ENCODE data around the gene AGBL1.

AGBL1 gene

DNA sequence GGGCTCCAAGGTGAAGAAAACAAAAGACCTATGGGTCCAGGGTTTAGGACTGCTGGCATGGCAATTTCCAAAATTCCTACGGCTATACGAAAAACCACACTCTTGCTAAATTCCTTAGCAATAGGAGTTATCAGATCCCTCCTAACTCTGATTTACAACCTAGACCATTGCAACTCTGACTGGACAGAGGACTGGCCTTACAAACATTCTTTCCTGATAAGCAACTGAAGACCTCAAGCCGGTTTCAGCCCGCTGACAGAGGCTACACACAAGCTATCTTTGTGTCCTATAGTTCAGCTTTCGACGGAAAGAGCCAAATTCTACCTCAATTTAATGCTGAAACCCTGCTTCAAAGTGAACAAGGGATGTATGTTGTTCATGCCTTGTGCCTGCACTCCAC, 38.3 kb upstream of the AGBL1 start:
- no peaks in the 10 kb centered on the region for H3K36me3 ChIP-seq
- TF ChIP-seq, protein P1, sequence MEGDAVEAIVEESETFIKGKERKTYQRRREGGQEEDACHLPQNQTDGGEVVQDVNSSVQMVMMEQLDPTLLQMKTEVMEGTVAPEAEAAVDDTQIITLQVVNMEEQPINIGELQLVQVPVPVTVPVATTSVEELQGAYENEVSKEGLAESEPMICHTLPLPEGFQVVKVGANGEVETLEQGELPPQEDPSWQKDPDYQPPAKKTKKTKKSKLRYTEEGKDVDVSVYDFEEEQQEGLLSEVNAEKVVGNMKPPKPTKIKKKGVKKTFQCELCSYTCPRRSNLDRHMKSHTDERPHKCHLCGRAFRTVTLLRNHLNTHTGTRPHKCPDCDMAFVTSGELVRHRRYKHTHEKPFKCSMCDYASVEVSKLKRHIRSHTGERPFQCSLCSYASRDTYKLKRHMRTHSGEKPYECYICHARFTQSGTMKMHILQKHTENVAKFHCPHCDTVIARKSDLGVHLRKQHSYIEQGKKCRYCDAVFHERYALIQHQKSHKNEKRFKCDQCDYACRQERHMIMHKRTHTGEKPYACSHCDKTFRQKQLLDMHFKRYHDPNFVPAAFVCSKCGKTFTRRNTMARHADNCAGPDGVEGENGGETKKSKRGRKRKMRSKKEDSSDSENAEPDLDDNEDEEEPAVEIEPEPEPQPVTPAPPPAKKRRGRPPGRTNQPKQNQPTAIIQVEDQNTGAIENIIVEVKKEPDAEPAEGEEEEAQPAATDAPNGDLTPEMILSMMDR (IDR thresholded peaks at IDR 0.05) = no peak
- H3K9me3 ChIP-seq = no peaks in the 10 kb centered on the region
- H3K4me1 ChIP-seq (ENCODE audit: control insufficient read depth in 1 of 2, insufficient read depth in 1 of 2, low read depth in 1 of 2, low read length in 1 of 2) = peaks cover 0 to 16% of the 10 kb centered on the region in 2 experiments
- peaks cover 17% of the 10 kb centered on the region for H3K27me3 ChIP-seq
- H3K27ac ChIP-seq = no peak overlapping the region
- H3K4me3 ChIP-seq (ENCODE audit: low read depth in 1 of 2, low read length in 1 of 2) = no peak overlapping the region

DNA sequence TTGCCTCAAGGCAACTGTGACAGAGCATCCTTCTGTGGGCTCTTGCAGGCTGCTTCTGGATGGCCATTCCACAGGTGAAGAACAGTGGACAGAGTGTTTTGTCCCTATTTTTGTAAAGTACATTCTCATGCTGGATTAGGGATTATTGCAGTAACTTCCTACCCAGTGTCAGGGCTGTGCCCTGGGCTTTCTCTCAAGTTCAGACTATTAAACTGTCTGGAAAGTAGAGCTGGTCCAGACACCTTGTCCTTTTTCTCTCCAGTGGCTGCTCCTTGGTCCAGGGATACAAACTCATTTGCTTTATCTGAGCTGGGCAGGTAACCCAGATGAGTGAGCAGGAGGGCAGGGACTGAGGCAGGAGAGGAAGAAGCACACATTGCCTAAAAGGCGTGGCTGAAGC, 37.4 kb upstream of the AGBL1 start:
- Histone ChIP-seq H3K27me3 (peaks cover 17% of the 10 kb centered on the region), H3K9me3 (no peaks in the 10 kb centered on the region), H3K27ac (no peak overlapping the region), H3K4me1 (ENCODE audit: control insufficient read depth in 1 of 2, insufficient read depth in 1 of 2, low read depth in 1 of 2, low read length in 1 of 2) (peaks cover 0 to 8% of the 10 kb centered on the region in 2 experiments), H3K4me3 (ENCODE audit: low read depth in 1 of 2, low read length in 1 of 2) (no peak overlapping the region), H3K36me3 (no peaks in the 10 kb centered on the region)
- TF ChIP-seq, protein P1 (IDR thresholded peaks at IDR 0.05) = no peak

DNA sequence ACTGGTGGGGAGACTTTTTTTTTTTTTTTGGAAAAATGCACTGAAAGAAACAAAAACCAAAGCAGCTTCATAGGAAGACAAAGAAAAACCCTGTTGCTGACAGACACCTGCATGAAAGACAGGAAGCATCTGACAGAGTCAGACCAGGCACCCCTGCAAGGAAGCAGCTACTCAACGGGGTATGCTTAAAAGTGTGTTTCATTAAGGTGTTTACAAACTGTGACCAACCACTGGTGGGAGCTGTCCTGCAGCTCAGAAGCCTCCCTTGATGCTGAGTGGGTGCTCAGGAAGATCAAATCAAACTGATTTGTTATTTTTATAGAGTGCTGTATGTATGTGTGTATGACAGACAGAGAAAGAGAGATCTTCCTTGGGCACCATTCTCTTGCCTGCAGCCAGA, 34.7 kb upstream of the AGBL1 start:
- Histone ChIP-seq H3K27me3 (peaks cover 17% of the 10 kb centered on the region), H3K27ac (no peak overlapping the region), H3K4me1 (ENCODE audit: control insufficient read depth in 1 of 2, insufficient read depth in 1 of 2, low read depth in 1 of 2, low read length in 1 of 2) (no peaks in the 10 kb centered on the region), H3K36me3 (no peaks in the 10 kb centered on the region), H3K4me3 (ENCODE audit: low read depth in 1 of 2, low read length in 1 of 2) (no peak overlapping the region), H3K9me3 (no peaks in the 10 kb centered on the region)
- TF ChIP-seq, protein P1 (IDR thresholded peaks at IDR 0.05) = no peak

DNA sequence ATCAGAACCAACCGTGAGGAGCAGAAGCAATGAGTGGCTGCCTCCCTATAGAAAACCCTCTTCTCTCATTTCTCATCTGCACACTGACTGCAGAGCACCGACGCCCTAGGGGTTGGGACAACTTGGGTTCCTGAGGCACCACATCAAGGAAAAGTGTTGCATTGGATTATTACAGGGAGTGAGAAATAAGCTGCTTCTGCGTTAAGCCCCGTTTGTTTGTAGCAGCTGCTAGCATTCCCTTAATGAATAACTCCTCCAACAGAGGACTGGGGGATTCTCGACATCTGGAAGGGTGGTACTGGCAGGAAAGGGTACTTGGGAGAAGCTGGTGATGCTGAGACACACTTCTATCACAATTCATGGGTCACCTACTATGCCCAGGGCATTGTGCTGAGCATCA, 25.3 kb upstream of the AGBL1 start:
- H3K4me3 ChIP-seq (ENCODE audit: low read depth in 1 of 2, low read length in 1 of 2) = no peak overlapping the region
- H3K36me3 ChIP-seq = no peaks in the 10 kb centered on the region

DNA sequence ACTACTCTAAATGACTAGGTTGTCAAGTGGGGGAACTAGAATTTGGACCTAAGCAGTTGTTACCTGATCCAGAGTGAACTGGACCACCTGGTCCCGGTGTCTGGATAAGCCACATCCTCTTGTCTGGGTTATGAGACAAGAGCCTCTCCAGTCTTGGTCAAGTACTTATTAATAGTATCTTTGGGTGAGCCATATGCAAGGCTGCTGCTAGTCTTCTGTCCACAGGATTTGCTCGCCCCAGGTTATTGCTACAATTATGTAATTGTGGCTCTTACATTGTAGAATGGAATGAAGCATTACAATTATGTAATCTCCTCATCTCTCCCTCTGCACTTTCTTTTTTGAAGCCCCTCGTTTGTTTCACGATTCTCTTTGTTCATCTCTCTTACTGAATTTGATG, 24.0 kb upstream of the AGBL1 start:
- no peaks in the 10 kb centered on the region for H3K4me1 ChIP-seq (ENCODE audit: control insufficient read depth in 1 of 2, insufficient read depth in 1 of 2, low read depth in 1 of 2, low read length in 1 of 2)
- TF ChIP-seq, protein P1 (IDR thresholded peaks at IDR 0.05) = no peak

More for the DNA sequence above, 25.3 kb upstream of the AGBL1 start:
- Histone ChIP-seq H3K27me3 (no peaks in the 10 kb centered on the region), H3K27ac (no peak overlapping the region), H3K4me1 (ENCODE audit: control insufficient read depth in 1 of 2, insufficient read depth in 1 of 2, low read depth in 1 of 2, low read length in 1 of 2) (no peaks in the 10 kb centered on the region), H3K9me3 (no peaks in the 10 kb centered on the region)
- TF ChIP-seq, protein P1 (IDR thresholded peaks at IDR 0.05) = no peak

DNA sequence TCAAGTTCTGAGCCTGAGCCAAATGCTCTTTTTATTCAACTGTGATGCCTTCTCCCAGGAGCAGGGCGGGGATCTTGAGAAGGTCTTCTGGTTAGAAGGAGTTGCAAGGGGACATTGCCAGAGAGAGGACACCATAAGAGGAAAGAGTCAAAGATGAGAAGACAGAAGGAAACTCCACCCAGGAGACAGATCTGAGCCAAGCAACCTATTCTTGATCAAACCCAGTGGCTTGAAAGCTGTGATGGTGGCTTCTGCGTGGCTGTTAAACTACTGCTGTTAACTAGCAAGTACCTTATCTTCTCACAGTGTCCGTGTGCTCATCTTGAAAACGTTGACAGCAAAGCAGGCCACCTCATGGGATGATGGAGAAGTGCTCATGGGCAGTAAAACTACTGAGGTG, 19.8 kb upstream of the AGBL1 start:
- Histone ChIP-seq H3K4me1 (ENCODE audit: control insufficient read depth in 1 of 2, insufficient read depth in 1 of 2, low read depth in 1 of 2, low read length in 1 of 2) (peaks cover 0 to 15% of the 10 kb centered on the region in 2 experiments), H3K36me3 (no peaks in the 10 kb centered on the region), H3K9me3 (no peaks in the 10 kb centered on the region), H3K27me3 (no peaks in the 10 kb centered on the region), H3K27ac (no peak overlapping the region), H3K4me3 (ENCODE audit: low read depth in 1 of 2, low read length in 1 of 2) (no peak overlapping the region)
- TF ChIP-seq, protein P1 (IDR thresholded peaks at IDR 0.05) = no peak

More for the DNA sequence above, 24.0 kb upstream of the AGBL1 start:
- no peak overlapping the region for H3K27ac ChIP-seq
- no peaks in the 10 kb centered on the region for H3K27me3 ChIP-seq
- H3K36me3 ChIP-seq = no peaks in the 10 kb centered on the region
- H3K4me3 ChIP-seq (ENCODE audit: low read depth in 1 of 2, low read length in 1 of 2) = no peak overlapping the region
- no peaks in the 10 kb centered on the region for H3K9me3 ChIP-seq
